CD4-positive, alpha-beta T cell treated with Interleukin-15 for 1 hour (primary cell): ENCODE measurements around the gene MFN1.
"Not testable (repeated sequence)": the region's sequence is repeated elsewhere in the genome, so short reads cannot be mapped to it uniquely, and the experiment has no call there.

Experiments
- DNase-seq: peaks from one replicate; pipeline ENCODE4 v3.0.0-alpha.2; 2020

The MFN1 gene

DNA sequence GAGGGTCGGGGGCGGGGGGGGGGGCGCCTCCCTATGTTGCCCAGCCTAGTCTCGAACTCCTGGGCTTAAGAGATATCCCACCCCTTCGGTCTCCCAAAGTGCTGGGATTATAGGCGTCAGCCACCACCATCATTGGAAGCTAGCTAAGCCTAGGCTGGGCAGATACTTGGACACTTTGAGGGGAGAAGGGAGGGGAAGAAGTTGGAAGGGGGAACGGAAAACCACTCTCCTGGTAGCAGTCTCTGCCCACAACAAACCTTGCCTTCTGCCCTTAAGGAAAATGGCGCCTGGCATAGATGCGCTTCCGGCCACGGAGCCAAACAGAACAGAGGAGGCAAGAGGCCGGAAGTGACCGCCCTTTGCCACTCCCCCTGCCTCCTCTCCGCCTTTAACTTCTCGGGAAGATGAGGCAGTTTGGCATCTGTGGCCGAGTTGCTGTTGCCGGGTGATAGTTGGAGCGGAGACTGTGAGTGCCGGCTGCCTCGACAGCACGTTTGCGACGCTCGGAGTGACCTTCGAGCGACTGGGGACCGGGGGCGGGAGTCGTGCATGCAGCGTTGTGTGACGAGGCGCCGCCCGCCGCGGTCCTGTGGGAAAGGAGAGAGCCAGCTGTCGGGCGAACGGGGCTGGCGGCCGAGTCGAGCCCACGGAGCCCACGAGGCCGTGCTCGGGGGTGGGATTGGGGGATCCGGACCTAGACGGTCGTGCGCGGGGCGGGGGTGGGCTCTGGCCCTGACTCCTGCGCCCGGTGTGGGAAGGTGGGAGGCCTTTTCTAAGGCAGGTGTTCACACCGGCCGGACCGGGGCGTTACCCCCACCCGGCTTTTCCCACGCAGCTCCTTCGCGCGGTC lies at the start of gene MFN1:
Gene MFN1 (plus strand): TSS at position 365 of the 850 bp plus-strand sequence. CDS start 1,143 bp downstream, outside the sequence.
- DNase-seq: peak; percentile 89

DNA sequence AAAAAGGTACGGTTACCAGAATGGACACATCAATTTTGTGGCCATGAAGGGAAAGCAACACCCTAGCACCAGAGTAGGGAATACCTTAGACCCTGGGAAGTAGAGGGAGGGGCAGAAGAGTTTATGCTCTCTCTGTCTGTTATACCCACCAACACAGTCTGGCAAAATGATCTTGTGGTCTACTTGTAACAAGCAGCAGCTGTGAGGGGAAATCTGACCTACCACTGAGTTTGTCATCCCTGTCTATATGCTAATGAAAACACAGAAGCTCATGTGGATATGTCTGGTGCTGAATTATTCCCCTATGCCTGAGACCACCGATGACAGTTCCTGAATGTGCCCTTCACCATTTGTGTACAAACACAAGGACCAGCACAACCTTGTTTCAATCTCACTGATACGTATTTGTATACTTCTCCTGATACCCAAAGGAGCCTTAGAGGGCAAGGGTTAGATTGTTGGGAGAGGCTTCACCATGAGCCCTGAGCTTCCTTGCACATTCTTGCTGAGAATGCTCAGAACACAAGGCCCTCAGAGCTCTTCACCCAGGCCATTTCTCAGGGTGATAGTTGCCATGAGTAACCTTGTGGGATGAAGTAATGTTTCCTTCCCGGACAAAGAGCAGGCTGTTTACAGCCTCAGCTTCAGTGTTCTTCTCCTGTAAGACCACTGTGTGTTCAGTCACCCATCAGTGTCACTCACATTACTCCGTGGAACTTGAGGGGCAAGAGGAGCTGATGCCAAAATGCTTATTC lies 49.4 kb upstream of the MFN1 start:
- DNase-seq: no peak

DNA sequence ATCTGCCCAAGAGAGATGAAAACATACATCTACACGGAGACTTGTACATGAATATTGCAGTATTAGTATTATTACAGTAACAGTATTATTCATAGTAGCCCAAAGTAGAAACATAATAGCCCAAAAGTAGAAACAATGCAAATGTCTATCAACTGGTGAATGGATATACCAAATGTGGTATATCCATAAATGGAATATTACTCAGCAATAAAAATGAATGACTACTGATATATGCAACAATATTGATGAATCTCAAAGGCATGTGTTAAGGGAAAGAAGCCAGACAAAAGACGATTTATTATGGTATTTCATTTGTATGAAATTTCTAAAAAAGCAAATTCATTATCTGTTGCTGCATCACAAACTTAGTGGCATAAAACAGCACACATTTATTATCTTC lies 48.2 kb upstream of the MFN1 start:
- no peak for DNase-seq

DNA sequence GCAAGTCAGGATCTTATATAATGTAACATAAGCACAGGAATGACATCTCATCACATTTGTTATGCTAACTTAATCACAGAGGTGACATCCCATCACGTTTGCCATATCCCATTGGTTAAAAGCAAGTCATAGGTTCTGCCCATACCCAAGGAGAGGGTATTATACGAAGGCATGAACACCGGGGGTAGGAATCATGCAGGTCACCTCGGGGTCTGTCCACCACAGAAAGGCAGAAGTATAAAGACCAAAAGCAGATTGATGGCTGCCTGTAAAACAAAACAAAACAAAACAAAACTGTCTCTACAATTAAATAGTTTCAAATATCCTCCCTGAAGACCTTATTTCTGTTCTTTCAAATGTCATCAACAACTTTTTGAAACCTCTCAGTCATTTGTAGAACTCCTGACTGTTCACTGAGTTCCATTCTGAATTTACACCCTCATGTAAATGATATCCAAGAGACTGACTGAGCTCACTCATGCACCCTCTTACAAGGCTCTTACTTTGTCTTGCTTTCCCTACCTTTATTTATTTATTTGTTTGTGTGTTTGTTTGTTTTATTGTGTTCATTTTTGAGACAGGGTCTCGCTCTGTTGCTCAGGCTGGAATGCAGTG lies 47.4 kb upstream of the MFN1 start:
- DNase-seq: no peak

DNA sequence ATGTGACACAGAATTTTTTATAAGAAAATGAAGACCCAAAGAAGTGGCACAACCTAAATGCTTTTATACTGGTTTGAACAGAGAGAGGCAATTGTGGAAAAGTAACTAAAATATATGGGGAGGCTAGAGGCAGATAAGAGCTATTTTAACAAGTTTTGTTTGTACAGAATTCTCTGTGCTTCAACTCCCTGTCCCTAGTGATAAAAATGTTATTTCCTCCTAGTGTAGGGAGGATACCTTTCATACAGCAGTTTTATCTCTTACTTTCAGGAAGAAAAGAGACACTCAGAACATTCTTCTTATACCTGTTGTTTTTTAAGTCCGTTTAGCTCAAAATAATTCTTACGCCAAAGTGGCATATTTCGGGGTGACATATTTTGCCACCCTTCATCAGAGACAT lies 45.9 kb upstream of the MFN1 start:
- DNase-seq: no peak

DNA sequence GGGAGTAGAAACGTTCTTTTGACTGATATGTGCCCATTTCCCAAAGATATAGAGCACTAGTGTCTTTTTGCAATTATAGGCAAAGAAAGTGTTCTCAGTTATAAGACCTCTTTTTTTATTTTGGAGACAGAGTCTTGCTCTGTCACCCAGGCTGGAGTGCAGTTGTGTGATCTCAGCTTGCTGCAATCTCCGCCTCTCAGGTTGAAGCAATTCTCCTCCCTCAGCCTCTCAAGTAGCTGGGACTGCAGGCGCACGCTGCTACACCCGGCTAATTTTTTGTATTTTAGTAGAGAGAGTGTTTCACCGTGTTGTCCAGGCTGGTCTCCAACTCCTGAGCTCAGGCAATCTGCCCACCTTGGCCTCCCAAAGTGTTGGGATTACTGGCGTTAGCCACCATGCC lies 45.4 kb upstream of the MFN1 start:
- DNase-seq: no peak

DNA sequence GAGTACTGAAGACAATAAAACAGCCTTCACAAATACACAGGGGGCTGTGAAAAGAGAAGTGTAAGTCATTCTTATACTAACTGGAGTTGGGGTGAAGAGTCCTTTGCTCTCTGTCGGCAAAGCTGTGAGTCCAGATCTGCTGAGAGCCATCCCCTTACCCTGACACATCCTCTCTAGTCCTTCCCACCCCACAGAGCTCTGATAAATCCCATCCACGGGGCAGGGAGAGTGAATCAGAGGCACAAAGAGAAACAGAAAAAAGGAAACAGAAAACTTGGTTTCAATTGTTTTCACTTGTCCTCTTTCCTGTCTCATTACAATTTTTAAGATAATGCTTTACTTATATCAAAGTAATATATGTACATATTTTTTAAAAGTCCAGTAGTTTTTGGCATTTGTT lies 42.9 kb upstream of the MFN1 start:
- DNase-seq: no peak

DNA sequence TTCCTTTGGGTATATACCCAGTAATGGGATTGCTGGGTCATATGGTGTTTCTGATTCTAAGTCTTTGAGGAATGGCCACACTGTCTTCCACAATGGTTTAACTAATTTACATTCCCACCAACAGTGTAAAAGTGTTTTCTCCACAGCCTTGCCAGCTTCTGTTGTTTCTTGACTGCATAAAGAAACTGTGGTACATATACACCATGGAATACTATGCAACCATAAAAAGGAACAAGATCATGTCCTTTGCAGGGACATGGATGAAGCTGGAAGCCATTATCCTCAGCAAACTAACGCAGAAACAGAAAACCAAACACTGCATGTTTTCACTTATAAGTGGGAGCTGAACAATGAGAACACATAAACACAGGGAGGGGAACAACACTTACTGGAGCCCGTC lies 40.1 kb upstream of the MFN1 start:
- not testable (repeated sequence) for DNase-seq

DNA sequence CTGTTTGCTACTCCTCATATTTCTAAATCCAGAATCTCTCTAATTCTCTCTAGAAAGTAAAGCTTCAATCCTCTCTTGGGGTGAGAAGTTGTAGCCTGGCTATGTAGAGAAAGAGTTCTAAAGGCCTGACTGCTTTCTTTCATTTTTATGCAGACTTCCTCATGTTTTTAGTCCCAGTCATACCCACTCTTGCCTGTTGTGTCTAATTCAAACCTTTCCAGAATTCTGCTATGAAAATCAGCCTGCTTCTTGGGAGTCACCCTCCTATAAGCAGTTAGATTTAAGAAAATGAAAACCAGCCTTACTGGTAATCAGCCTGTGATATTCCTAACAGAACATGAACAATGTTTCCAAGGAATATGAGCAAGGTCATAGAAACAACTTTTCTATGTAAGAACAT lies 39.5 kb upstream of the MFN1 start:
- DNase-seq: no peak

DNA sequence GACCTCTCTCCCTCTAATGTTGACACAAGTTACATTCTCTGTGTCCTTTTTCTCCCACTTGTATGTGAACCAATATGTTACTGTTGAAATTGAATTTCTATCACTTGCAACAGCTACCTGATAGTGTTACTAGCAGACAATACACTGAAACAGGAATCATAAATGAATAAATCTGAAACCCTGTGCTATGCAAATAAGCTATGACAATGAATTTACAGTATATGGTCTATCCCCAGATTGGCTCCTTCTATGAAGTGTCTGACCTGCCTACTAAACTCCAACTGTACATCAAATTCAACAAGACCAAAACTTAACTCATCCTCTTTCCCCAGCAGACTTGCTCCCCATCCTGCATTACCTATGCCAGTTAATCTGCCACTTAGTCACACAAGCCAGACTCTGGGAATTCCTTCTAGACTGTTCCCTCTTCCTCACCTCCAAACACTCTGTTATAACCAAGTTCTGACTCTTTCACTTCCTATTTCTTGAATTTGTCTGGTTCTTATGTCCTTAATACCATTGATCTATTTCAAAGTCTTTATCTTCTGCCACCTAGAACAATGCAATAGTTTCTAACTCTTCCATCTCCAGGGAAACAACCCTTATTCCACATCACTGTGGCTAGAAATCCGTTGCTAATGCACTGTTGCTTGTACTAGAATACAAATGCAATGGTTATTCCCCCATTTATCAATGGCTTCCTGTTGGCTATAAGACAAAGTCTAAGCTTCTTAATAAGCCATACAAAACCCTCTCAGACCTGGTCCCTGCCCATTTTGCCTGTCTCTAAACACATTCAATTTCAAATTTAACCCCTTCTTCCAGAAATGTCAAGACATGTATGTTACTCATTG lies 38.1 kb upstream of the MFN1 start:
- no peak for DNase-seq

DNA sequence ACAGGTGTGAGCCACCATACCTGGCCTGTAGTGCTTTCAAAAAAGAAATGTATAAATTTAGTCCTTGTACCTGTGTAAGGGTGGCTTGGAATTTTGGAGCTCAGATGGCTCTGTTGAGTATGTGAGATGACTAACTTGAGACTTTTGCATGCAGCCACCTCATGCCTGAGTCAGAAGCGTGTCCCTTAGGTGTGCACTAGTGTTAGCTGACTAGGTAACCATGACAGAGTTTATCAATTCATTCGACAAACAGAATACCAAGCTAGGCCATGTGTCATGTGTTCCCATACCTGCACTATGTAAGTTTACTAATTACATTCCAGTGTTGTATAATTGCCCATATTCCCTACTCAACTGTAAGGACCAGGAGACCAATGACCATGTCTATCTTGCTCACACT lies 28.6 kb upstream of the MFN1 start:
- no peak for DNase-seq

DNA sequence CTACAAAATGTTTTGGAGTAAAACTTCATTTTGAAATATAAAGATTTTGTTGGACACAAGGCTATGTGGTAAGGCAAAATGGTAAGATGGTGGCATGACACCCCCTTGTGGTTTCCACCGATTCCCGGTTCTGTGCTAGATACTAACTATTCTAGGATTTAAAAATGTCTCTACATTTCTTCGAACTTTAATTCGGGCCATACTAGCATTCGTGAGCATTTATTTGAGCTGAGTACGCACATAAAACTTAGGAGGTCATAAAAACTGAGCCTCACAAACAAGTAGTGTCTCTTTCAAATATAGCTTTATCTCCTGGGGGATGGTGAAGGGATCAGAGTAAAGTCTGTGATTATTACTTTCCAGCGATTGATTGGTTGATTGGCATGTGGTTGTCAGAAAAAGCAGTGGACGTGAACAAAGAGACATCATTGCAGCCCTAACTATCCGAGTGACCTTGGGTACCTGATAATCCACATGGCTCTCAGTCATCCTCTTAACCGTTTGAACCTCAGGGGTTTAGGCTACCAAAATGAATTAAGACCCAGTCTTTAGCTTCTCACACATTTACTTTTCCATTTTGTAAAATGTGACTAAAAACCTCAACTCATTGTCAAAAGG lies 25.7 kb upstream of the MFN1 start:
- no peak for DNase-seq

DNA sequence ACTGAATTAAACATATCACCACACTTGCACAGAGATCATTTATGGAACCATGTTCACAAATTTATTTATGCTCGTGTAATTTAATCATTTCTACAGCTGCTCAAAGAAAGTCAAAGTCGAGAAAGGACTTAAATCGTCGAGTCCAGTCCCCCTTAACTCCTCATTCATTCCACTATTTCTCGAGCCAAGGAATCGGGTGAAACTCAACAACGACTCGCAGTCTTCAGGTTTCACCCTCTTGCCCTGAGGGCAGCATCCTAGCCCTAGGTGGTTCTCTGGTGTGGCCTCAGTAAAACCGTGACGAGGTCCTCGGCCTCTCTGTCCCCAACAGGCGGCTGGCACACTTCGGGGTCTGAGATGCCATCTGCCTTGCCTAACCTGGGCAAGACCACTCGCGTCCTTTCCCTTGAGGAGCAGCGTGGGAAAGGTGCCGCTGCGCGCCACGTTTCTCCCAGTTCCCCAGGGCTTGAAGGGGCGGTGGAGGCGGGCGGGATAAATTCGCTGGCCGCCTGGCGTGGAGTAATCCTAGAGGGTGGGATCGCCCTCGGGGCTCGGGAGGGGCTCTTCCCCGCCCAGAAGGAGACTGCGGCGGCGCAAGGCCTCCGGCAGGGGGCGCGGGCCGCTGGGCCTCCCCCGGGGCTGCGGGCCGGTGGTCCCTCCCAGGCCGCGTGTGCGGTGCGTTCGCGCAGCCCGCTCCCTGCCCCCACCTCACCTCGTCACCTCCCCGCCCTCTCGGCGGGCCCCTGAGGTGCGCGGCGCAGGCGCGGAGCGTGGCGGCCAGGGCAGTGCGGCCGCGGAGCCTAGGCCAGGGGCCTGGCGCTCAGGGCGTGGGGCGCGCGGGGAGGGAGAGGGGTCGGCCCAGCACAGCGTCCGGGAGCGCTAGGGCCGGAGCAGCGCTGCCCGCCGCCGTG lies 25.0 kb upstream of the MFN1 start, which contains the start of gene ZNF639:
Gene ZNF639 (plus strand): TSS at position 746 of the 911 bp plus-strand sequence. CDS start 5,263 bp downstream, outside the sequence.
- DNase-seq: peak; percentile 90

DNA sequence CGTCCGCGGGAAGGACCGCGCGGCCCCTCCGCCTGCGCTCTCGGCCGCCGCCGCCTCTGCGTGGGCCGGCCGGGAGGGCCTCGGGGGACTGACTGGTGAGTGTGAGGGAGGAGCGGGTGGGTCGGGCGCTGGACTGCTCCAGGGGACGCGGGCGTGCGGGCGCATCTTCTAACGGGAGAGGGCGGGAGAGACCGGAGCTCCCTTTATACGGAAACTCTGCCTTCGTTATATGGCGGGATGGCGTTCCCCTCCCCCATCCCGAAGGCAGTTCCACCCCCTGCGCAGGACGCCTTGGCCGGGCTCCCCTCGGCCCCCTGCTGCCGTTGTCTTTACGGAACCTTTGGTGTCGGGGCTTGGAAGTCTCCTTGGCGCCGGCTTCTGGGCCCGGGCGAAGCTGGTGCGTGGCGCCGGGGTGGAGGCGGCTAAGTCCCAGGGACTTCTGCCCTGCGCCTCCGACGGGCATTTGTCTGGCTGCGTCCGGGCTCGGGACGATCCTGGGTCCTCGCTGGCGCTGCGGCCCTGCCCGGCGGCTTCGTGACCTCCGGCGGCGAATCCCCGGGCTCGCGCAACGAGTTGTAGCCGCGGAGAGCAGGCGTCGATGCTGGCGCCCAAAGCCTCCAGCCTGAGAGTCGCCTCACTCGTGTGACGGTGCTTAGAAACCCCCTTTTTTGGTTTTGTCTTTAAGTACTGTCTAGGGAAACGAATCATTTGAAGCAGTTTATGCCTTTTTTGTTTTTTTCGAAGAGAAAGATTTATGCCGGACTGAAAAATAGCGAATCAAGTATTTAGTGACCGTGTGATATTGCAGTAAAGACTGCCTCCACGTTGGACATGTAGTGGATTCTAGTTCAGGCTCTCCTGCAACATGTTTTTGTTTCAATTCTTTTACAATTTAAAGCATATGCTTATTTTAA lies 24.1 kb upstream of the MFN1 start:
- DNase-seq: peak; percentile 61

DNA sequence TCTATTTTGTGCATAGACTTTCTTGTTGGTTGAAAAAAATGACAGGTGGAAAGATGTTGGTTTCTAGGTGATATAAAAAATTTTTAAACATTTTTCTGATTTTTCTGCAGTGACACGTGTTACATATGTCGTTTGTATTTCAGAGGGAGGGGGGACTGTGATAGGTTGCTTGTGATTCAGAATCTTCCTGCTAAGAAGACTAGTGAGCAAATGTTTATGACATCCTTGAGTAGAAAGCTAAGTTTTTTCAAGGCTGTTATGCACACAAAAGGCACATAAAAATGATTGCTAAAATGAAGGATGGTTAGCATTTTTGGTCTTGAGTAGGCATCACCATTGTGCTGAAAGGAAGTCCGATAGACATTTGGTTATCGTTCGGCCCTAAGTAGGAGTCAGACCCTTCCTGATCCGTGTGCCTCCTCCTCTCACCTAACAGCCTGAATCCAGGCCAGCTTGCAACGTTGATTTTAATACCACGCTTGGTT lies 23.2 kb upstream of the MFN1 start:
- DNase-seq: no peak

DNA sequence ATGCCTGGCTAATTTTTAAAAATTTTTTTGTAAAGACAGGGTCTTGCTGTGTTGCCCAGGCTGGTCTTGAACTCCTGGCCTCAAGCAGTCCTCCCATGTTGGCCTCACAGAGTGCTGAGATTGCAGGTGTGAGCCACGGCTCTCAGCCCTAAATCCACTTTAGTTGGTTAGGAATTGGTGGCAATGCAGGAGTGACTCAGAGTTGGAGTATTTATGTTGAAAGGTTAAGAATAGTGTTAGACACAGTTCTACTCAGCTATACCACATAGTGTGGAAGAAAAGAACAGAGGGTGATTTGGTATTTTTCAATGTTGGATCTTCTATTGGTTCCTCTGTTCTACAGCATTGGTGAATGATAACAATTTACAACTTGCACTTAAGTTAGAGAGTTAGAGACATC lies 17.1 kb upstream of the MFN1 start:
- no peak for DNase-seq

DNA sequence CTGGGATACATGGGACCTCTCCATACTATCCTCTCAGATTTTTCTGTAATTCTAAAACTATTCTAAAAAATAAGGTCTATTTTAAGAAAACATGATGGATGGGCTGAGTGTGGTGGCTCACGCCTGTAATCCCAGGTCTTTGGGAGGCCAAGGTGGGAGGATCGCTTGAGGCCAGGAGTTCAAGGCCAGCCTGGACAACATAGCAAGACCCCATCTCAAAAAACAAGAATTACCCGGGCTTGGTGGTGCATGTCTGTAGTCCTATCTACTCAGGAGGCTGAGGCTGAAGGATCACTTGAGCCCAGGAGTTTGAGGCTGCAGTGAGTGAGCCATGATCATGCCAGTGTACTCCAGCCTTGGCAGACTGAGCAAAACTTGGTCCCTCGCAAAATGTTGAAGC lies 15.3 kb upstream of the MFN1 start:
- no peak for DNase-seq

DNA sequence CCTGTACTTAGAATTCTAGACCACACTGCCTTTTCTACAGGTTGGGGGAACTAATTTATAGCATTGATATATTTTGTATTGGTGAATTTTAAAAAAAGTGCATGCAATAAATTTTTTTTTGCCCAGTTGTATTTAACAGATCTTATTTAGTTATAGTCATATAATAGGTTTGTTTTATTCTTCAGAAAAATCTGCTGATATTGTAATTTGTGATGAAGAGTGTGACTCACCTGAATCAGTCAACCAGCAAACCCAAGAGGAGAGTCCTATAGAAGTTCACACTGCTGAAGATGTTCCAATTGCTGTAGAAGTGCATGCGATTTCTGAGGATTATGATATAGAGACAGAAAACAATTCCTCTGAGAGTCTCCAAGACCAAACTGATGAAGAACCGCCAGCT lies 14.4 kb upstream of the MFN1 start:
- no peak for DNase-seq

DNA sequence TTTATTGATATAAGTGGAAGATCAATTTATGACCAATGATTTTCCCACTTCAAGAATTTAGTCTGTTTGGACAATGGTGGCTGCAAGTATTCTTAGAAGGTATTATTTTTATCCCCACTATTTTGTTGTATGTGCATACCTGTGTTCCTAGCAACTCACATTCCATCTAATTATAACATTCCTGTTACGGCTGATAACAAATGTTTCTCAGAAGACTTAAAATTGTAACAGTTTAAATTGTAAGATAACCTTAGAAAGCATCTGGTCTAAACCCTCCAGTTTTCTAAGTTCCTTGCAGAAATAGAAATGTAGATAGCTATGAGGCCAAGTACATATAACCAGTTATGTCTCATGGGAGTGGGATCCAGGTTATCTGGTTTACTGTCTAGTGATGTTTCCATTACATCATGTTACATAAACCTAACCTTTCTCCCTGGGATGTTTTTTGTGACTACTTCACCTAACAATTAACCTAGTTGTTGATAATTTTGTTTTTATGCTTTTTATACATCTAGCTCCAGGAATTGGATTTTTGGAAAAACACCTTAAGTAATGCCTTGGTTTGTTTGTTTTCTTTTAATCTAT lies 11.1 kb upstream of the MFN1 start:
- DNase-seq: no peak
